ENCODE data around the gene ARAP1.

- TF ChIP-seq ZNF274 (IDR thresholded peaks at IDR 0.05; ENCODE audit: low read depth, low read length) (no peak), SUZ12 (IDR thresholded peaks at IDR 0.05; ENCODE audit: extremely low read depth, insufficient read depth, insufficient read length) (no peak)
Observed at GRCh38 chr11:72720784-72721183, 31.4 kb downstream of the ARAP1 start.
